Measurements from ENCODE around the gene AMER2. TPM values are rescaled to one million over a fixed set of nuclear protein-coding genes. Genes with fewer than 3 reads are reported as not detected.

AMER2 gene, protein sequence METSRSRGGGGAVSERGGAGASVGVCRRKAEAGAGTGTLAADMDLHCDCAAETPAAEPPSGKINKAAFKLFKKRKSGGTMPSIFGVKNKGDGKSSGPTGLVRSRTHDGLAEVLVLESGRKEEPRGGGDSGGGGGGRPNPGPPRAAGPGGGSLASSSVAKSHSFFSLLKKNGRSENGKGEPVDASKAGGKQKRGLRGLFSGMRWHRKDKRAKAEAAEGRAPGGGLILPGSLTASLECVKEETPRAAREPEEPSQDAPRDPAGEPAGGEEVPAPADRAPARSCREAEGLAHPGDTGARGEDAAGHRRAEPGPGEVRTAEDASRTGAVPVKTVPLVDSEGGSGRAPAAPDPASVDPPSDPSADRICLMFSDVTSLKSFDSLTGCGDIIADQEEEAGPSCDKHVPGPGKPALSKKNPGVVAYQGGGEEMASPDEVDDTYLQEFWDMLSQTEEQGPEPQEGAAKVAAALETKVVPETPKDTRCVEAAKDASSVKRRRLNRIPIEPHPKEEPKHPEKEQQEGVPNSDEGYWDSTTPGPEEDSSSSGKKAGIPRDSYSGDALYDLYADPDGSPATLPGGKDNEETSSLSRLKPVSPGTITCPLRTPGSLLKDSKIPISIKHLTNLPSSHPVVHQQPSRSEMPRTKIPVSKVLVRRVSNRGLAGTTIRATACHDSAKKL
- total RNA-seq (not detected), polyA plus RNA-seq (under 1 TPM in 1 of 2 donors, not detected in 1; 0.07 TPM)

DNA sequence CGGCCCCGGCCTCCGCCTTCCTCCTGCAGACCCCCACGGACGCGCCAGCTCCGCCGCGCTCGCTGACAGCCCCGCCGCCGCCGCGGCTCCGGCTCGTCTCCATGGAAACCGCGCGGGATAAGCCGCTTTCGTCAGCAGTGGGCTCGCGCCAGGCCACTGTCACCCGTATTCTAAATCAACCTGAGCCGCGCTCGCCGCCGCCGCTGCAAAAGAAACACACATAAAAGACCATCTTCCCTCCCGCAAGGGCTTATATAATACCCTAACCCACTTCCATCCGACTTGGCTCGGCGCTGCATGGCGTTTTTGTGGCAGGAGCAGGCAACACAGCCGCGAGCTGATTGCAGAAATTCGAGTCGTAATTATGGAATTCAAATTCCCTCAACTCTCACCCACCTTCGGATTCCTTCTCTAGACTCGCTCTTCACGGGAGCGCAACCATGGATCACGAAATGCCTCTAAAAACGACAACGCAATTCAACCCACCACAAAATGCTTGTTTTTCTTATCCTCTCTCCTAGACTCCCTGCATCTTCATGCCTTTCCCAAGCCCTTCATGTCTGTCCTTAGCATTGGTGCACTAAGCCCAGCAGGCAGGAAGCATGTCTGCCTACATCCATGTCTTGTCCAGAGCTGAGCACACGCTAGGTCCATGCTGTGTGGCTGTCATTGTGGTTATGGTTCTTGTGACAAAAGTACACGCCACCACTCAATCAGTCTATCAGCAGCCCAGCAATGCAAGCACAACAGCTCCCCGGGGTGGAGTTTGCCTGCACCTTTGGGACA is at the start of gene AMER2:
TSS of gene AMER2 (minus strand) at position 772 of the 786 bp plus-strand sequence. CDS start at position 103, 669 bp downstream.
- H3K4me3 ChIP-seq, result peak within 1 kb of the TSS in 3 of 4 donors; percentile 16 to 41 (median 30)
- intact Hi-C loops (cut with DNase I), result no loop called here
- 2 to 3% methylated on average over 50 of the region's 50 CpGs for WGBS, 2 donors
- no peaks in the 10 kb centered on the region for H3K4me1 ChIP-seq
- no peaks in the 10 kb centered on the region for H3K36me3 ChIP-seq
- peaks cover 0 to 33% (median 2%) of the 10 kb centered on the region in 4 donors for H3K27me3 ChIP-seq
- FAIRE-seq, result no peak
- H3K9me3 ChIP-seq, result no peaks in the 10 kb centered on the region
- TF ChIP-seq CTCF (IDR thresholded peaks at IDR 0.05), result no peak
- ATAC-seq, result peak; percentile 67 to 84 (median 74)
- DNase-seq, result peak; percentile 26 to 76 (median 54)
- no peak within 1 kb of the TSS for H3K27ac ChIP-seq

GRCh38 chr13:25218019-25218418 is 45.9 kb upstream of the AMER2 start:
- no peak for FAIRE-seq
- Histone ChIP-seq H3K4me3 (no peak overlapping the region), H3K27me3 (no peaks in the 10 kb centered on the region), H3K9me3 (no peaks in the 10 kb centered on the region), H3K4me1 (no peaks in the 10 kb centered on the region), H3K36me3 (no peaks in the 10 kb centered on the region), H3K27ac (no peak overlapping the region)
- no peak for DNase-seq
- ATAC-seq, result no peak
- TF ChIP-seq CTCF (IDR thresholded peaks at IDR 0.05), result no peak
- intact Hi-C loops (cut with DNase I), result no loop called here
- 53 to 62% methylated on average over 5 of the region's 5 CpGs for WGBS, 2 donors

GRCh38 chr13:25217023-25217885 is 45.2 kb upstream of the AMER2 start:
- Histone ChIP-seq H3K4me1 (no peaks in the 10 kb centered on the region), H3K36me3 (no peaks in the 10 kb centered on the region), H3K4me3 (no peak overlapping the region), H3K9me3 (no peaks in the 10 kb centered on the region), H3K27ac (no peak overlapping the region), H3K27me3 (no peaks in the 10 kb centered on the region)
- ATAC-seq (no peak), FAIRE-seq (no peak), DNase-seq (no peak)
- WGBS, 2 donors, result 46 to 50% methylated on average over 12 of the region's 12 CpGs
- TF ChIP-seq CTCF (IDR thresholded peaks at IDR 0.05), result no peak
- intact Hi-C loops (cut with DNase I), result no loop called here

DNA sequence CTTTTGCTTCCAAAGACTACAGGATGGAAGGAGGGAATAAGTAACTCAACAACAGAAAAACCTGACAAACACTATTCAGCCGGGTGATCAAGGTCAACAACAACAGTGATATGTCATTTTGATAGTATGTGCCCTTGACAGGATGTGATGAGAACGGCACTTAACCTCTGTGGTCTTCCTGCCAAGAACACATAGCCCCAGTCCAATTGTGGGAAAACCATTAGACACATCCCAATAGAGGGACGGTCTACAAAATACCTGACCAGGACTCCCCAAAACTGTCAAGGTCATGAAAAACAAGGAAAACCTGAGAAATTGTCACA is 43.1 kb upstream of the AMER2 start:
- FAIRE-seq (no peak), ATAC-seq (no peak), DNase-seq (no peak)
- intact Hi-C loops (cut with DNase I), result no loop called here
- WGBS, 2 donors, result 33 to 46% methylated on average over 3 of the region's 3 CpGs
- TF ChIP-seq CTCF (IDR thresholded peaks at IDR 0.05), result no peak
- Histone ChIP-seq H3K4me3 (no peak overlapping the region), H3K27me3 (no peaks in the 10 kb centered on the region), H3K27ac (no peak overlapping the region), H3K4me1 (no peaks in the 10 kb centered on the region), H3K36me3 (no peaks in the 10 kb centered on the region), H3K9me3 (no peaks in the 10 kb centered on the region)

Measured in pancreas (tissue), 10 donors.